Stomach (tissue), 4 donors: ENCODE data around the gene LMO2.

Experiments used
- CTCF ChIP-seq, 7 experiments: fragments of 450-650 bp in 4 of 7; fragments of 200-600 bp in 3 of 7; sonication (generic) in 3 of 7; IDR thresholded peaks; one replicate each; pipeline ENCODE4 v1.5.1; 2016 to 2019; ENCODE audit warnings: antibody characterized with exemption in 7 of 7, control low read depth in 2 of 7, mild to moderate bottlenecking in 1 of 7
- EP300 ChIP-seq: sonication (generic); formaldehyde crosslinking; IDR thresholded peaks from one replicate; pipeline ENCODE4 v1.6.1; 2017; ENCODE audit warnings: antibody characterized with exemption
- POLR2AphosphoS5 ChIP-seq, 3 donors: sonication (generic); formaldehyde crosslinking; IDR thresholded peaks; one replicate each; pipeline ENCODE4 v1.6.1; 2016; ENCODE audit warnings: antibody characterized with exemption in 3 of 3

GRCh38 chr11:33896911-33897310 is 5.0 kb upstream of the LMO2 start:
- TF ChIP-seq CTCF (IDR thresholded peaks at IDR 0.05) (no peak), POLR2AphosphoS5 (IDR thresholded peaks at IDR 0.05) (no peak), EP300 (no peak)
